Hepatocyte (in vitro differentiated cells): ENCODE data around the gene RNF222. TPM values are rescaled to one million over a fixed set of nuclear protein-coding genes. Genes with fewer than 3 reads are reported as not detected.
A peak's percentile ranks its signal among the peaks of the same experiment; 100 is the strongest.

ENCODE experiments used
- DNase-seq: peaks from one replicate; pipeline ENCODE4 v3.0.0-alpha.2; 2016; ENCODE audit warnings: low spot score
- H2AFZ ChIP-seq: fragments of 200-600 bp; sonication (generic); 2 replicates; pipeline ENCODE4 v1.6.0; 2016; ENCODE audit warnings: antibody characterized with exemption, mild to moderate bottlenecking
- H3K27ac ChIP-seq: fragments of 200-600 bp; sonication (generic); 2 replicates; pipeline ENCODE4 v1.5.1; 2016; ENCODE audit warnings: mild to moderate bottlenecking
- H3K27me3 ChIP-seq: fragments of 200-600 bp; sonication (generic); 2 replicates; pipeline ENCODE4 v1.6.1; 2016
- H3K36me3 ChIP-seq: fragments of 200-600 bp; sonication (generic); replicated peaks from 2 replicates; pipeline ENCODE4 v1.5.1; 2016; ENCODE audit warnings: low read depth; ENCODE audit not compliant: insufficient read depth
- H3K4me1 ChIP-seq: fragments of 200-600 bp; sonication (generic); 2 replicates; pipeline ENCODE4 v1.5.1; 2016; ENCODE audit warnings: mild to moderate bottlenecking, moderate library complexity; ENCODE audit not compliant: insufficient read depth
- H3K4me2 ChIP-seq: fragments of 200-600 bp; sonication (generic); 2 replicates; pipeline ENCODE4 v1.6.0; 2016
- H3K4me3 ChIP-seq: fragments of 200-600 bp; sonication (generic); 2 replicates; pipeline ENCODE4 v1.5.1; 2016; ENCODE audit warnings: mild to moderate bottlenecking
- H3K79me2 ChIP-seq: fragments of 200-600 bp; sonication (generic); 2 replicates; pipeline ENCODE4 v1.6.0; 2017; ENCODE audit warnings: mild to moderate bottlenecking
- H3K9me2 ChIP-seq: fragments of 200-600 bp; sonication (generic); replicated peaks from 2 replicates; pipeline ENCODE4 v1.6.0; 2017; ENCODE audit warnings: mild to moderate bottlenecking; ENCODE audit not compliant: insufficient read depth
- H3K9me3 ChIP-seq: fragments of 200-600 bp; sonication (generic); 2 replicates; pipeline ENCODE4 v1.5.1; 2016; ENCODE audit warnings: low read depth, mild to moderate bottlenecking
- H4K20me1 ChIP-seq: fragments of 200-600 bp; sonication (generic); 2 replicates; pipeline ENCODE4 v1.6.0; 2016; ENCODE audit warnings: mild to moderate bottlenecking; ENCODE audit not compliant: insufficient read depth, poor library complexity, severe bottlenecking
- CTCF ChIP-seq: fragments of 200-600 bp; sonication (generic); IDR thresholded peaks from 2 replicates; pipeline ENCODE4 v1.5.1; 2016; ENCODE audit warnings: antibody characterized with exemption, mild to moderate bottlenecking; ENCODE audit not compliant: poor library complexity
- EZH2 ChIP-seq: fragments of 200-600 bp; sonication (generic); IDR thresholded peaks from 2 replicates; pipeline ENCODE4 v1.6.1; 2016; ENCODE audit warnings: antibody characterized with exemption, mild to moderate bottlenecking, borderline replicate concordance
- EZH2phosphoT487 ChIP-seq: fragments of 200-600 bp; sonication (generic); IDR thresholded peaks from one replicate; pipeline ENCODE4 v1.6.1; 2018; ENCODE audit warnings: antibody characterized with exemption, mild to moderate bottlenecking, low read depth, moderate library complexity; ENCODE audit not compliant: unreplicated experiment, severe bottlenecking
- WGBS: methylation state at CpG from one replicate; pipeline ENCODE4 v1.1.6; 2016; ENCODE audit warnings: low lambda C conversion rate; ENCODE audit errors: missing lambda C conversion rate; 5-methylcytosine and 5-hydroxymethylcytosine counted together
- polyA plus RNA-seq: library from polyadenylated mRNA; unstranded; fragments of >200 nt; fragmentation: Nextera tagmentation; extraction: Ambion mirVana; gene quantifications from 2 replicates; pipeline ENCODE4 v1.2.1, GENCODE V29; 2016
- total RNA-seq: library from RNA; depleted of rRNA; stranded (reverse); fragments of >200 nt; gene quantifications from 2 replicates; pipeline ENCODE4 v1.2.3, GENCODE V29; 2014

RNF222 gene
- total and polyA plus RNA-seq, 2 experiments from 2014 or later, result not detected

- no peaks in the 10 kb centered on the region for H3K27me3 ChIP-seq
- H2AFZ ChIP-seq, result no peak overlapping the region
- peaks cover 84% of the 10 kb centered on the region for H3K79me2 ChIP-seq
- no peaks in the 10 kb centered on the region for H3K36me3 ChIP-seq
- no peak overlapping the region for H3K4me3 ChIP-seq
- peaks cover 5% of the 10 kb centered on the region for H3K4me1 ChIP-seq
- H3K9me2 ChIP-seq, result no peaks in the 10 kb centered on the region
- no peak overlapping the region for H3K4me2 ChIP-seq
- TF ChIP-seq CTCF, result no peak
- TF ChIP-seq EZH2phosphoT487, result no peak
- no peak for TF ChIP-seq EZH2
- WGBS, result 93% methylated on average over 2 of the region's 2 CpGs
- H3K27ac ChIP-seq, result no peak overlapping the region
- DNase-seq, result no peak
- peaks cover 78% of the 10 kb centered on the region for H4K20me1 ChIP-seq
- H3K9me3 ChIP-seq, result no peaks in the 10 kb centered on the region
Measured at GRCh38 chr17:8442310-8442709, 44.7 kb upstream of the RNF222 start.

GRCh38 chr17:8441690-8442089 is 44.1 kb upstream of the RNF222 start:
- no peak overlapping the region for H3K4me2 ChIP-seq
- H2AFZ ChIP-seq, result no peak overlapping the region
- H3K9me2 ChIP-seq, result no peaks in the 10 kb centered on the region
- peaks cover 91% of the 10 kb centered on the region for H3K79me2 ChIP-seq
- H3K36me3 ChIP-seq, result no peaks in the 10 kb centered on the region
- H4K20me1 ChIP-seq, result peaks cover 84% of the 10 kb centered on the region
- WGBS, result 98% methylated on average over 2 of the region's 2 CpGs
- DNase-seq, result no peak
- no peaks in the 10 kb centered on the region for H3K9me3 ChIP-seq
- H3K27ac ChIP-seq, result no peak overlapping the region
- no peak overlapping the region for H3K4me3 ChIP-seq
- H3K4me1 ChIP-seq, result peaks cover 8% of the 10 kb centered on the region
- TF ChIP-seq EZH2, result no peak
- no peak for TF ChIP-seq CTCF
- TF ChIP-seq EZH2phosphoT487, result no peak
- no peaks in the 10 kb centered on the region for H3K27me3 ChIP-seq

- no peak overlapping the region for H3K4me3 ChIP-seq
- peaks cover 85% of the 10 kb centered on the region for H3K79me2 ChIP-seq
- no peak overlapping the region for H2AFZ ChIP-seq
- H3K36me3 ChIP-seq, result no peaks in the 10 kb centered on the region
- H3K27ac ChIP-seq, result no peak overlapping the region
- TF ChIP-seq EZH2phosphoT487 (no peak), EZH2 (no peak), CTCF (no peak)
- H4K20me1 ChIP-seq, result peaks cover 77% of the 10 kb centered on the region
- no peaks in the 10 kb centered on the region for H3K9me2 ChIP-seq
- no peaks in the 10 kb centered on the region for H3K9me3 ChIP-seq
- DNase-seq, result no peak
- no peaks in the 10 kb centered on the region for H3K27me3 ChIP-seq
- H3K4me1 ChIP-seq, result peaks cover 8% of the 10 kb centered on the region
- H3K4me2 ChIP-seq, result no peak overlapping the region
- 95% methylated on average over 3 of the region's 3 CpGs for WGBS
Measured at GRCh38 chr17:8439681-8440080, 42.1 kb upstream of the RNF222 start.

- no peak overlapping the region for H2AFZ ChIP-seq
- H4K20me1 ChIP-seq, result peaks cover 65% of the 10 kb centered on the region
- no peak for TF ChIP-seq EZH2
- no peak for TF ChIP-seq CTCF
- no peak for TF ChIP-seq EZH2phosphoT487
- H3K4me3 ChIP-seq, result no peak overlapping the region
- H3K36me3 ChIP-seq, result no peaks in the 10 kb centered on the region
- no peak for DNase-seq
- peaks cover 8% of the 10 kb centered on the region for H3K4me1 ChIP-seq
- H3K4me2 ChIP-seq, result peak overlapping the region; percentile 81
- no peaks in the 10 kb centered on the region for H3K9me2 ChIP-seq
- H3K79me2 ChIP-seq, result peaks cover 73% of the 10 kb centered on the region
- no peaks in the 10 kb centered on the region for H3K9me3 ChIP-seq
- 98% methylated on average over 5 of the region's 5 CpGs for WGBS
- no peak overlapping the region for H3K27ac ChIP-seq
- H3K27me3 ChIP-seq, result no peaks in the 10 kb centered on the region
Measured at GRCh38 chr17:8438441-8438840, 40.8 kb upstream of the RNF222 start.
